Body of pancreas (tissue), 4 donors: ENCODE data around the gene ETFA. TPM values are rescaled to one million over a fixed set of nuclear protein-coding genes. Genes with fewer than 3 reads are reported as not detected.
A peak's percentile ranks its signal among the peaks of the same experiment; 100 is the strongest.

ENCODE experiments used
- ATAC-seq: fragments of 150-250 bp; one replicate; pipeline ENCODE4 v1.9.1; 2016
- DNase-seq, 4 donors: peaks; one replicate each; pipeline ENCODE4 v3.0.0-alpha.2; 2019
- H3K27ac ChIP-seq, 4 donors: fragments of 200-600 bp; sonication (generic); 1 replicate in 3 of 4; 2 replicates in 1 of 4; pipeline versions ENCODE4 v1.5.1 to v1.6.1; 2016 to 2019; ENCODE audit warnings: mild to moderate bottlenecking in 1 of 4, mixed read lengths in 1 of 4, moderate library complexity in 1 of 4
- H3K27me3 ChIP-seq, 2 donors: fragments of 200-600 bp; sonication (generic); one replicate each; pipeline ENCODE4 v1.6.0; 2016; ENCODE audit warnings: mild to moderate bottlenecking in 1 of 2
- H3K36me3 ChIP-seq, 2 donors: fragments of 200-600 bp; sonication (generic); replicated peaks in 1 of 2; 2 replicates each; pipeline ENCODE4 v1.5.1; 2016; ENCODE audit warnings: low read depth in 2 of 2; ENCODE audit not compliant: insufficient read depth in 1 of 2
- H3K4me1 ChIP-seq: fragments of 200-600 bp; sonication (generic); one replicate; pipeline ENCODE4 v1.6.0; 2016
- H3K4me3 ChIP-seq, 2 donors: fragments of 200-600 bp; sonication (generic); 1 replicate in 1 of 2; 2 replicates in 1 of 2; pipeline ENCODE4 v1.5.1; 2016 to 2019
- H3K9me3 ChIP-seq, 3 donors: fragments of 200-600 bp; sonication (generic); 1 replicate in 2 of 3; 2 replicates in 1 of 3; pipeline ENCODE4 v1.5.1; 2016
- CTCF ChIP-seq, 7 experiments: fragments of 450-650 bp in 4 of 7; fragments of 200-600 bp in 3 of 7; sonication (generic) in 3 of 7; IDR thresholded peaks; one replicate each; pipeline ENCODE4 v1.5.1; 2016 to 2019; ENCODE audit warnings: antibody characterized with exemption in 7 of 7
- POLR2A ChIP-seq, 3 donors: fragments of 450-650 bp; IDR thresholded peaks; one replicate each; pipeline ENCODE4 v1.6.1; 2016; ENCODE audit warnings: antibody characterized with exemption in 3 of 3, mild to moderate bottlenecking in 2 of 3
- WGBS, 2 donors: methylation state at CpG; one replicate each; pipeline ENCODE4 v1.1.5; 2017; 5-methylcytosine and 5-hydroxymethylcytosine counted together
- intact Hi-C: fragments of 100-400 bp; cut with DNase I; formaldehyde crosslinking; loops from one replicate; pipeline ENCODE4 v1.15.1; 2023
- total RNA-seq, 2 donors: library from RNA; depleted of rRNA; stranded (reverse); fragments of >200 nt; gene quantifications; one replicate each; pipeline ENCODE4 v1.1.0, GENCODE V29; 2016

ETFA gene
- total RNA-seq, 2 donors from 2014 or later, result 38.6 to 62.8 TPM

- Histone ChIP-seq H3K4me3 (no peak overlapping the region), H3K36me3 (no peaks in the 10 kb centered on the region), H3K27ac (no peak overlapping the region), H3K9me3 (no peaks in the 10 kb centered on the region), H3K27me3 (no peaks in the 10 kb centered on the region), H3K4me1 (peaks cover 15% of the 10 kb centered on the region)
- ATAC-seq (no peak), DNase-seq (no peak)
- WGBS, 2 donors, result 77 to 90% methylated on average over 6 of the region's 6 CpGs
- TF ChIP-seq POLR2A (IDR thresholded peaks at IDR 0.05), result no peak
- no peak for TF ChIP-seq CTCF (IDR thresholded peaks at IDR 0.05)
- intact Hi-C loops, result no loop called here
Measured at GRCh38 chr15:76201536-76202255, 109.6 kb downstream of the ETFA start.

- no peaks in the 10 kb centered on the region for H3K27me3 ChIP-seq
- TF ChIP-seq POLR2A (IDR thresholded peaks at IDR 0.05) (no peak), CTCF (IDR thresholded peaks at IDR 0.05) (no peak)
- no peak overlapping the region for H3K27ac ChIP-seq
- intact Hi-C loops, result no loop called here
- no peak overlapping the region for H3K4me3 ChIP-seq
- ATAC-seq (no peak), DNase-seq (no peak)
- H3K36me3 ChIP-seq, result no peaks in the 10 kb centered on the region
- 71 to 79% methylated on average over 3 to 5 of the region's 5 CpGs for WGBS, 2 donors
- peaks cover 17% of the 10 kb centered on the region for H3K4me1 ChIP-seq
- H3K9me3 ChIP-seq, result no peaks in the 10 kb centered on the region
Measured at GRCh38 chr15:76200641-76201105, 110.6 kb downstream of the ETFA start.

GRCh38 chr15:76200083-76200465, 111.2 kb downstream of the ETFA start:
- no peak for ATAC-seq
- H3K36me3 ChIP-seq, result no peaks in the 10 kb centered on the region
- no peaks in the 10 kb centered on the region for H3K9me3 ChIP-seq
- H3K4me3 ChIP-seq, result no peak overlapping the region
- WGBS, 2 donors, result 91 to 100% methylated on average over 6 of the region's 6 CpGs
- no peak overlapping the region for H3K27ac ChIP-seq
- TF ChIP-seq CTCF (IDR thresholded peaks at IDR 0.05), result no peak
- no peak for TF ChIP-seq POLR2A (IDR thresholded peaks at IDR 0.05)
- H3K4me1 ChIP-seq, result peaks cover 17% of the 10 kb centered on the region
- intact Hi-C loops, result no loop called here
- no peaks in the 10 kb centered on the region for H3K27me3 ChIP-seq
- DNase-seq, result no peak

GRCh38 chr15:76199106-76200082, 111.9 kb downstream of the ETFA start:
- Histone ChIP-seq H3K27me3 (no peaks in the 10 kb centered on the region), H3K27ac (no peak overlapping the region), H3K4me3 (no peak overlapping the region), H3K9me3 (no peaks in the 10 kb centered on the region), H3K4me1 (peaks cover 17% of the 10 kb centered on the region), H3K36me3 (no peaks in the 10 kb centered on the region)
- DNase-seq, result peak; percentile 33 to 47 (median 38)
- 80 to 81% methylated on average over 17 to 18 of the region's 19 CpGs for WGBS, 2 donors
- no peak for ATAC-seq
- intact Hi-C loops, result loop anchor here (5.0 kb wide), 1 partner anchor 133 kb away; no protein-coding TSS in a partner anchor
- TF ChIP-seq CTCF (IDR thresholded peaks at IDR 0.05) (no peak), POLR2A (IDR thresholded peaks at IDR 0.05) (no peak)
